Stimulated activated CD4-positive, alpha-beta T cell treated with anti-CD3 and anti-CD28 coated beads, Interleukin-1b, Interleukin-23, amount 100 ng/mL, for 1 hour (primary cell): ENCODE data around the gene RPL7A.

Experiments used
- DNase-seq, 2 donors: peaks; one replicate each; pipeline ENCODE4 v3.0.0-alpha.2; 2020; ENCODE audit warnings: low read depth in 2 of 2

Gene RPL7A

DNA sequence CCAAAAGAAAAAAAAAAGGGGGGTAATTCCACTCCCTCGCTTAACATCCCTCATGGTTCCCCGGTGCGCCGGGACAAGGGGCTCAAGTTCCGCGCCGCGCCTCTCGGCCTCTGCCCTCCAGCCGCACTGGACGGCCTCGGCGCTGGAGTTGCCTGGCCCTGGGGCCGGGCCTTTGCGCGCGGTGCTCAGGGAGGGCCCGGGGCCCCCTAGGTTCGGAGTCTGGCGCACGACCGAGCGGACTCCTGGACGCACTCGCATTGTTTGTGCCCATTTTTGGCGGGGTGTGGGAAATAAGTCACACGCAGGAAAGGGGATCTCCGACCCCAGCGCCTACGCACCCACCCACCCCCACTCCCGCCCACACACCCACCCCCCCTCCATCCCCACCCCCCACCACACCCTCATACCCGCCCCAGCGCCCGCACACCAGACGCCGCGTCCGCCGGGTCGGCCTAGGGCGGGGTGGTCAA, 468 bp upstream of the RPL7A start:
- no peak for DNase-seq

DNA sequence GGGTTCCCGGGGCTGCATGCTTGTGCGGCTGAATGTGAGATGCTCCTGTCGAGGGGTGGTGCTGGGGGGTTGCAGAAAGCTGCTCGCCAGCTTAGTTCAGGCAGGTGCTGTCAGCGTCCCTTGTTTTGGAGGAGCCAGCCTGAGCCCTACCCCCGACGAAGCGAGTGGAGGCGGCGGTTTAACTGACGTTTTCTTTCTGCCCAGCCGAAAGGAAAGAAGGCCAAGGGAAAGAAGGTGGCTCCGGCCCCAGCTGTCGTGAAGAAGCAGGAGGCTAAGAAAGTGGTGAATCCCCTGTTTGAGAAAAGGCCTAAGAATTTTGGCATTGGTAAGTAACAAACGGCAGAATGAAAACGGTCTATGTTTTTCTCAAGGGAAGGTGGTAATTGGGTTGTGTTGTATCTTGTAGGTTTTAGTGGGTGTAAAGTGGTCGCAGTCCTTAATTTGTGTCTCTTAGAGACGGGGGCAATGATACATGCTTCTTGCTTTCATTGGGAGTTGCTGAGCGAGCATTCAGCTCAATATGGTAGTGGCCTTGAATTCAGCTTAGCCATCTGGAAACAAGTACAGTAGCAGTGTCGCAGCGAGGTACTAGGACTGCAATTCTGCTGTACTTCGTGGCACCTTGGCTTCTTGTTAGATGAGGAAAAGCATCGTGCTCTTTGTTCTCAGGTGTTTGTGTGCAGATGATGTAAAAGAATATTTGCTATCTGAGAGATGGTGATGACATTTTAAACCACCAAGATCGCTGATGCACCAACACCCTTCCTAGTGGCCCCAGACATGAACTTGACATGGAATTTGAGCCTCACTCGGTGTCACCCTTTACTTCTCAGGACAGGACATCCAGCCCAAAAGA, 928 bp downstream of the RPL7A start:
- no peak for DNase-seq

DNA sequence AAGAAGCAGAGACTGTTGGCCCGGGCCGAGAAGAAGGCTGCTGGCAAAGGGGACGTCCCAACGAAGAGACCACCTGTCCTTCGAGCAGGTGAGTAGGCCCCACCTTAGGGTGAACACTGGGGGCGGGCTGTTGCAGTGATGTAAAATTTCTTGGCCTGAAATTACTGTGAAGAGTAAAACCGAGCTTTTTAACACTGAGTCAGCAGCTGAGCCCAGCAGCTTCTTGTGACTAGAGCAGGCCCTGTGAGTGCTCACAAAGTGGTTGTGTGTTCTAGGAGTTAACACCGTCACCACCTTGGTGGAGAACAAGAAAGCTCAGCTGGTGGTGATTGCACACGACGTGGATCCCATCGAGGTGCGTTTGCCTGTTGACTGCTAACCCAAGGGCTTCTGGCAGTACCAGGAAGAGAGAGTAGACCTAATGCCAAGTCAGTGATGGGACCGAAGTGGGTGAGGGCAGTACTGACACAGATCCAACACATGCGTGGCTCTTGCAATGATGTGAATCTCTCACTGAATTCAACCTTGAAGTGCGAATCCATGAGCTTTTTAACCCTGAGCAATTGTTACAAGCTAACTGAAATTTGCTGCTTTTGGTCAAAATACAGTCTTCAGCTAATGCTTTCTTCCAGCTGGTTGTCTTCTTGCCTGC, 2.1 kb downstream of the RPL7A start:
- no peak for DNase-seq

DNA sequence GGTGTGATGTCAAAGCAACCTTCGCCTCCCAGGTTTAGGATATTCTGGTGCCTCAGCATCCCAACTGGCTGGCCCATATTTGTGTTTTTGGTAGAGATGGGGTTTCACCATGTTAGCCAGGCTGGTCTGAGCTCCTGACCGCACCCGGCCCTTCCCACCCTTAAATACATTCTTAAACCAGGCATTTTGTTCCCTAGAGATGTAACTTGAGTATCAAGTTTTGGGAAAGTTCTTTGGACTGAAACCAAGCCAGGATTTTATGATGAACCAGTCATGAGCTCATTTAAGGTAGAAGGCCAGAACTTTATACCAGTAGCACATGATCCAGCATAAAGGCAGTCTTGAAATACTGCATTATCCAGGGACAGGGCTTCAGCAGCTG, 3.5 kb downstream of the RPL7A start:
- DNase-seq: no peak

DNA sequence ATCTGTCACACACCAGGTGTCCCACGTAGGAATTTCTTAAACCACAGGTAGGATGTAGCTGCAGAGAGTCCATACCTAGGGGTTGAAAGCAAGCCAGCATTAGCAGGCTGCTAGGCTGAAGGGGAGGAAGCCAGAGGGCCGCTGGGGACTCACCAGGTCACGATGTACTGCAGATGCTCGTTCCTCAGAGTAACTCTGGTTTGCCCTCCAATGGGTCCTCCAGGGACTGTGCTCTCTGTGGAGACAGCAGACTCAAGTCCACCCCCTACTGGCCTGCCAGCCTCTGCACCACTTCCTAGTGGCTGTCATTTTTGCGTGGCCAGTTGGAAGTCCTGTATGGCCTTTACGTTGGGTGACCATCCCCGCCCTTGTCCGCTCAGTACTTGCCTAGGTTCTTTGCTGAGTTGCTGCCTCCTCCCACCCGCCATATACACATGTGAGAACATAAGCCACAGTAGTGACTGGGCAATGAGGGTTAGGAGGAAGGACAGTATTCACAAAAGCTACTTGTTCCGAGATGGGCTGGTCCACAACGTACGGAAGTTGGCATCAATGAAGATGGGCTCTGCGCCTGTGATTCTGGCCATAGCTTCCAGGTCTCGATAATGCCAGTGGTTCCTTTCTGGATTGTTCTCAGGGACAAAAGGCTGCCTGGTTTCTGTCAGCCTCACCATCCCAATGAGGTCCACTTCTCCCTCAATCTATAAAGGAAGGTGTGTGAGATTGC, 4.1 kb downstream of the RPL7A start:
- DNase-seq: no peak

DNA sequence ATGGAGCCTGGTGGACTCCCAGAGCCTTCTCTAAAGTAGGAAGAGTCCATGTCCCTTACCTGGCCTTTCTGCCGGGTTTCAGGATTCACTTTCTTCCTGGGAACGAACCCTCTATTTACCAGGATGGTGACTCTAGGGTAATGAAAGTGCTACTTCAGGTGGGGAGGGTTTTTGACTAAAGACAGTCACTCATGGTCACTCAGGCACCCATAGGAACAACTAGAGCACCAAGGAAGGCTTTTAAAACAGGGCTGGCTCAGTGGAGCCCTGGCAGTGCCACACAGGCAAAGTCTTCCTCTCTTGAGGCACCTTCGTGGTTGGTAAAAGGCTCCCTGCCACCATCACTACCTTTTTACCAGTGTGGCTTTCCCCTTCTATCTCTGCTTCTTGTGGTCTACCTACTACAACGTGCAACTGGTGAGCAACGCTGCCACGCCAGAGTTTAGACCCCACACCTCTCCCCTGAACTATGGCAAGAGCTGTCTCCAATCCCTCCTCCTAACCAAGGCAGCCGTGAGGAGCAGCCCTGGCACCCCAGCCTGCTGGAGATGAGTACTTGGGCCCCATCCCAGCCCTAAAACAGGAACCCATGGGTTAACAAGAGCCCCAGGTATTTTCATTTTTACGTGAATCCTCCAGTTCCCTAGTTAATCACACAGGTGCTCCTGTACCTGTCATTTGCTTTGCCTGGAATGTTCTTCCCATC, 4.8 kb downstream of the RPL7A start:
- DNase-seq: no peak

DNA sequence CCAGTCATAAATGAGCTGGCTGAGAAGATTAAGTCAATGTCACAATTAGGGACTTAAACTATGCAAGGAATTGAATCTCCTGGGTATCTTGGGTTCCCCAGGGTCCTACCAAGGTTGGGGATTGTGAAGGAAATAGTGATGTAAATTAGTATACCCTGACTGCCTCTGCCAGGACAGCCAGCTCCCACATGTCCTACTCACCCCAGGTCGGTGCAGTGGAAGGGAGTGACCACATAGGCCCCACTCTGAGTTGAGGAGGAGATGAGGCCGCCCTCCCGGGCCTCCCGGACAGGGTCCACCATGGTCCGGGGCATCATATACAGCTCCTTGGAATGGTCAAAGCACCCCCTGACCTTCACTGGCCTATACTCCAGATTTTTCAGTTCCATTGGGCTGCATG, 5.5 kb downstream of the RPL7A start:
- no peak for DNase-seq

DNA sequence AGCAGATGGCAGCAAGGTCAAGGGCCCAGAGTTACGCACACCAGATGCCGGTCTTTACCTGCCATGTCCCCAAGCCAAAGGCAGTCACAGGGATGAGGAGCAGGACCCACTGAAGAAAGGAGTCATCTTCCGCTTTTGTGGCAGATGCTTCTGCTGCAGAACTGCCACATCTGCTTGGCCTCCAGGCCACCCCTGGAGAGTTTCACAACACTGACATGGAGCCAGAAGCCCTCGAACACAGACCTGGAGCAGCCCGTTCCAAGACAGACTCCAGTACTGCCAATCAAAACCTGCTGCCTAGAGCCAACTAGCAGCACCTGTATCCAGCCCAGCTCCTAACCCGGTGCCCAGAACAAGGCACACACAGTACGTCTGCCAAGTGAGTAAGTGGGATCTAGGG, 6.7 kb downstream of the RPL7A start:
- no peak for DNase-seq

DNA sequence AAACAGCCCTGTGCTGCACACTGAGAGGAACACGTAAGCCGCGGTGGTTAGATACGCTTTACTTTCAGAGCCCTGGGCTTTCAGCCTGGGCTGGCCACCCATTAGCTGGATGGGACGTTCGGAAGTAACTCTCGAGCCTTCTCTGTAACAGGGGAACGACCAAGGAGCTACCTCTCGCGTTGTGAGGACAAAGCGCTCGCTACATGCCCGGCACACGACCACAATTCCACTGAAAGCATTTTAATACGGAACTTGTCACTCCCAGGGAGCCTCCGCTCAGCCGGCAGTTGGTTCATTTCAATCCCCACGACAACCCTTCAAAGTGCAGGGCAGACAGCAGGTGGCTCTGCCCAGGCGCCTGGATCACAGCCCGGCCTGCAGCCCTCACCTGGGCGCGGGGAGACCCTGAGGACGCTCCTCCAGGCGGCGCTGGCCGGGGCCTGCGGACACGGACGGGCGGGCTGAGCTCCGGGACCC, 7.9 kb downstream of the RPL7A start:
- no peak for DNase-seq

DNA sequence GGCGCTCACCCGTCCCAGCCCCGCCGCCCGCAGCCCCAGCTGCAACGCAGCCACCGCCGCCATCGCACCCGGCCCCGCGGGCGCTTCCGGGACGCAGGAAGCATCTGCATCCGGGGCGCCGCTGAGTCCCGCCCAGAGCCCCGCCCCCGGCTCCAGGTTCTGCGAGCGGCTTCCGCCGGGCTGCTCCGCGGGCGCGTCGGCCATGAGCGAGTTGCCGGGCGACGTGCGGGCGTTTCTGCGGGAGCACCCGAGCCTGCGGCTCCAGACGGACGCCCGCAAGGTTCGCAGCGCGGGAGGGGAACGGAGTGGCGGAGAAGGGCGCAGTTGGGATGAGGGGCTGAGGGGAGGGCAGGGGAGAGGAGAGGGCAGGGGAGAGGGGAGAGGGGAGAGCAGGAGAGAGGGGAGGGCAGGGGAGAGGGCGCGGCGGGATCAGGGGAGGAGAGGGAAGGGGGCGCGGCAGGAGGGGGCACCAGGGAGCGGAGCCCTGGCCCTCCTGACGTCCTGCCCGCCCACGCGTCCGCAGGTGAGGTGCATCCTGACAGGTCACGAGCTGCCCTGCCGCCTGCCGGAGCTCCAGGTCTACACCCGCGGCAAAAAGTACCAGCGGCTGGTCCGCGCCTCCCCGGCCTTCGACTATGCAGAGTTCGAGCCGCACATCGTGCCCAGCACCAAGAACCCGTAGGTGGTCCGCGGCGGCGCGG, 8.5 kb downstream of the RPL7A start, which contains the start of the genes SURF1 and SURF2:
Gene SURF1, minus strand, starts transcription at position 97 of the 701 bp plus-strand sequence. Its CDS starts 34 bp downstream, at position 63.
Gene SURF2, plus strand, starts transcription at position 160 of the 701 bp plus-strand sequence. Its CDS starts 43 bp downstream, at position 203.
- peak; percentile 63 to 89 for DNase-seq

DNA sequence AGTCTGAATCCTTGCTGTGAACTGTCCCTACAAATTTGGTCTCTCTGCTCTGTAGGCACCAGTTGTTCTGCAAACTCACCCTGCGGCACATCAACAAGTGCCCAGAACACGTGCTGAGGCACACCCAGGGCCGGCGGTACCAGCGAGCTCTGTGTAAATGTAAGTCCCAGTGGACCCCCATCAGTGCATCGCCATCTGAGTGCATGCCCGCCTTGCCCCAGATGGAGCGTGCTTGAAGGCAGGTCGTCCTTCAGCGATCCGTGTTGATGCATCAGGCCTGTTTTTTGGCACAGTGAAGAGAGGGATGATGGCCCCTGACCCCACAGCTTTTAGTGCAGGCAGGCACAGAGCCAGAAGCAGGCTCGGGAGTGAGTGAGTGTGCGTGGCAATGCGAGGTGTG, 9.6 kb downstream of the RPL7A start:
- no peak for DNase-seq

DNA sequence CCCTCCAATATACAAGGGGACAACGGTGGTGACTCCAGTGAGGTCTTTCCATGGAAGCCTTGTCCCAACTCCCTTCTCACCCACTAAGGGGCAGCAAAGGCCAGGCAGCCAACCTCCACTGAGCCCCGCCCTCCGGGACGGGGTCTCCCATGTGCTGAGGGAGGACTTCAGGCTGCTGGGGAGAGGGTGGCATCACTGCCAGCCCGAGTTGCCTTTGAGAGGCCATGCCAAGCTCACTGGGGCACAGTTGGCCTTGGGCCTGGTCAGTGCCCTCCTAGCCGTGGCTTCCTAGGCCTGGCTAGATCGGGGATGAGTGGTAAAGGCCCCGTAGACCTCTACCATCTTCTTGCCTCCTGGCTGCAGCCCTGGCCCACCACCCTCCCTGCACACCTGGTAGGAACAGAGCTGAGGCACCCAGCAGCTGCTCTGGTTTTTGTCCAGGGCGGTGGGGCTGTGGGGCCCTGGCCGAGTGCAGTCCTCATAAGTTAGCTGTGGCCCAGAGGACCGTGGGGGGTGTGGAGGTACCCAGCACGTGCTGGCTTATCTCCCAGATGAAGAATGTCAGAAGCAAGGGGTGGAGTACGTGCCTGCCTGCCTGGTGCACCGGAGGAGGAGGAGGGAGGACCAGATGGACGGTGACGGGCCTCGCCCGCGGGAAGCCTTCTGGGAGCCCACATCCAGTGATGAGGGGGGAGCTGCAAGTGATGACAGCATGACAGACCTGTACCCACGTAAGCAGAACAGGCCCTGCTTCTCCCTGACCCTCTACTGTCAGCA, 11.6 kb downstream of the RPL7A start:
- no peak for DNase-seq

DNA sequence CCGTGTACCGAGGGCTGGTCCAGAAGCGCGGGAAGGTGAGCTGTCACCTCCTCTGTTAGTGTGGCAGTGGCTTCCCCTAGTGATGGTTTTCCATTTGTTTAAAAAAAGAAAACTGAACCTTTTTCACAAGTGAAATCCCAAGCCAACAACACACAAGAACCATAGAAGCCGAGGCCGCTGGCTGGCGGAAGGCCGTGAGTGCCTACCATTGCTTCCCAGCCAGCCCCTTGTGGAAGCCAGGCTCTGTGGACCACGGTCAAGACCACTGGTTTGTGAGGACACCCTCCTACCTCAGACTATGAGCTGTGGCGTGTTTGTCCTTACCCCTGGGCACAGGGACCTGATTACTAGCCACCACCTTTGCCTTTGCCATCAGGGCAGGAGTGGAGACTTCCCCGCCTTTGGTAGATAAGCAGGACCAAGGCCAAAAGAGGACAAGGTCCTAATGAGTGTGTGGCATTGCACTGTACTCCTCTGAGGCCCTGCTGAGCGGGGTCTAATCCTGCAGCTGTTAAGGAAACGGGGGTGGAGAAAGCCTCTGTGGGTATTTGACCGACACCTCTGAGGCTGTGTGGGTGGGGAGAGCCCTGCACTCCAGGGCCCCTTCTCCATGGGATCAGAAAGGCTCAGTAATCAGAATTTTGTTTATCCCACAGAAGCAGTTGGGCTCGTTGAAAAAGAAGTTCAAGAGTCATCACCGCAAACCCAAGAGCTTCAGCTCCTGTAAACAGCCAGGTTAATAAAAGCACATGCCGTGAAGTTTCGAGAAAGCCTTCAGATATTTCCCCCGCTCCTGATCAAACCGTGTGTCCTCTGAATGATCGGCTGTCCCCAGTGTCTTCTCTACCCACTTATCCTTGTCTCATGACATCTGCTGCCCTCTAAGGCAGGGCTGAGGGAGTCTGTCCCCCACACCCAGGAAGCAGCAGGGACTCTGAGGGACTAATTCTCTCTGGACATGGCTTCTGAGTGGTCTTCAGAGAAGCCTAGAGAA, 12.7 kb downstream of the RPL7A start:
- DNase-seq: no peak

DNA sequence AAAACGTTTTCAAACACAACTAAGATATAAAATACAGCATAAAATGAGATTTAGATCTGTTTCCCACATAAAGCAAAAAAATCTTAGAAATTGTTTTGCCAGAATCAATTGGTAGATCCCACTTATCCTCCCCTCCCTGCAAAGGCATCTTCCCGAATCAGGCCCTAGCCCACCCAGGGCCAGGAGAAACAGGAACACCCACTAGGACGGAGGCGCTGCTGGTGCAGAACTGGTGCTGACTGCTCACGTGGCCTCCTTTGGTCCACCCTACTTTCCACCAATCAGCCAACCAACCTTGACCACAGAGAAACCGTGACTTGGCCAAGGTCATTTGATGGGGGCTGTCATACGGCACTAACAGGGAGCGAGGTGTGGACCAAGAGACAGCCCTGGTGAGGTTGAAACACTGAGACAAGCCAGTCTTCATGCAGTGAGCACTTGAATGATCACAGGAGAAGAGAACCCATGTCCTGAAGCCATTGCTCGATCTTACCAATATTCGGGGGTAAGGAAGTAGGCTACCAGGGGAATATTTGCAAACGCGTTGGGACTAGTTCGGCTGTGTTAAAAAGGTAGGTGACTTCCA, 13.6 kb downstream of the RPL7A start:
- DNase-seq: no peak

DNA sequence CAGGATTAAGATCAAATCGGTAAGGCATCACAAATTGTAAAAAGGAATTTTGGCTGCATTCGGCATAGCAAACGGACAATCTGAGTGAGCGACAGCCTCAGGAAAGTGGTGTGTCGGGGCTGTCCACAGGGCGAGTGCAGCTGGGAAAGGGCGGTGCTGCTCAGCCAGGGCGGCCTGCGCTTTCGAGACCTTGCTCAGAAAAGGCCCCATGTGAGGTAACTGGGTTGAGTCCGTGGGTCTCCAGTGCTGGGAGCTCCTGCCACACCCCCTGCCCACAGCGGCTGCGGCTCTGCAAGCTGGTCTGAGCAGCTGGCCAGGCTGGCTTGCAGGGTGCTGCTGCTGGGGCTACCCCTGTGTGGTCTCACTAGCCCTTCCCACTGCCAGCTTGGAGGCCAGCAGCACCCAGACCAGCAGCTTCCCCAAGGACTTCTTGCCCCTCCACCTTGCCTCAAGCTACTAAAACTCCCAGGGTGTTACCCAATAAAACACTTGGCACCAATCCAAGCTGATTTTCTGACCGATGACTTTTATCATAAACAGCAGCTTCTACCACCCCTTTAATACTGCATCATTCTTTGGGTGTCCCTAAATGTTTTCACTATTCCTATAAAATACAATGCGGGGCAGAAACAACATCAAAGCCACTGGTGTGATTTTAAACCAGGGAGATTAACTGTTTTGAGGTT, 14.5 kb downstream of the RPL7A start:
- DNase-seq: no peak

DNA sequence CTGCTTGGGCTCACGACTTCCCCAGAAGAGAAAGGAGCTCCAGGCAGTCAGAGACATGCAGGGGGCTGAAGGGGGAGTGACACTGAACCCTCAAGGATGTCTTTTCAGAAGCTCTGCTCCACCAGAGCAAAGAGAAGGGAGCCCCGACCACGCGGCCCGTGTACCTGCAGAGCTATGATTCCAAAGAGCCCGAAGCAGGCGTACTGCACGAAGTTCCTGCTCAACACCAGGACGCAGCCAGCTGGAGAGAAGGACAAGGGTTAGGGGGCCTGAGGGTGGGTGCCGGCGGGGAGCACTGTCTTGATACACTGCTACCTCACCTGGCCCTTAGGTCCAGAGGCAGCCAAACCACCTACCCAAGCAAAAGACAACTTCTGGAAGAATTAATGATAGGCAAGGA, 18.4 kb downstream of the RPL7A start:
- DNase-seq: no peak

DNA sequence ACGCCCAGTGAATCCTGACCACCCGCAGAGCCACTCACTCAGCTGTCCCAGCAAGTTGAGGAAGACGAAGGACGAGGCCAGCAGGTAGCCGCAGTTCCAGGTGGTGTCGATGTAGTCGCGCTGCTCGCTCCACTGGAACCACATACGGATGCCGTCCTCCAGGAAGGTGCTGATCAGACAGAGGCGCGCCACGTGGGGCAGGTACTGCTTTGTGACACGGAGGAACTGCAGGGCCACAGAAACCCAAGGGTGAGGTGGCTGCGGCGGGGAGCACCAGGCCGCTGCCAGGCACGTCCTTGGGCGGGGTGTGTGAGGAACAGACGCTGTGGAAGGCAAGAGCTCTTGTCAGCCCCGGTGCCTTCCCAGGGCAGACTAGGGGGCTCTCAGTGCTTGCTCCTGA, 19.2 kb downstream of the RPL7A start:
- DNase-seq: no peak

DNA sequence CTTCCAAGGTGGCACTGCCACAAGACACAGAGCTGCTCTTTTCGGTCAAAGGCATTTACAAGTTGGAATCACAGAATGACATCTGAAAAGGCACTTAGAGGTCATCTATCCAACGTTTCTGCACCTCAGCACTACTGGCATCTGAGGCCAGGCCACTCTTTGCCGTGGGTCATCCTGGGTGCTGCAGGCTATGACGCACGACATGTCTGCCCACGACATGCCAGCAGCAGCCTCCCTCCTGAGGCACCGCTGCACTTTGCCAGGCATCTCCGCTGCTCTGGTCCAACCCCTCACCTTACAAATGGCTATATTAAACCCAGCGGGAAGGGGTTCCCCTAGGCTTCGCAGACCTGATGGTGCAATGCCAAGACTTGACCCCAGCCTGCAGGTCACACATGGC, 19.8 kb downstream of the RPL7A start:
- DNase-seq: no peak
